ENCODE measurements around the gene PTPN13. TPM values are rescaled to one million over a fixed set of nuclear protein-coding genes. Genes with fewer than 3 reads are reported as not detected.

PTPN13 gene
- total RNA-seq, 2 experiments from 2014 or later, result 0.17 TPM; not detected in 1

Other genes with a start within 250 kb of the PTPN13 start
- not detected for gene MAPK10, start 234.3 kb upstream of the PTPN13 start, total RNA-seq

All from activated naive CD4-positive, alpha-beta T cell treated with anti-CD3 and anti-CD28 coated beads for 36 hours (primary cell).